Measurements from ENCODE around the gene ADGRA1. TPM values are rescaled to one million over a fixed set of nuclear protein-coding genes. Genes with fewer than 3 reads are reported as not detected.
A peak's percentile ranks its signal among the peaks of the same experiment; 100 is the strongest.

ADGRA1 gene
- total RNA-seq, 4 donors from 2014 or later = not detected

GRCh38 chr10:133176546-133176945 lies 88.8 kb downstream of the ADGRA1 start:
- peak in 1 of 3 donors; percentile 35 for DNase-seq
- Histone ChIP-seq H3K36me3 (no peaks in the 10 kb centered on the region), H3K9me3 (no peaks in the 10 kb centered on the region), H3K27me3 (no peaks in the 10 kb centered on the region), H3K4me3 (no peak overlapping the region), H3K4me1 (no peaks in the 10 kb centered on the region), H3K27ac (no peak overlapping the region)
- TF ChIP-seq CTCF (IDR thresholded peaks at IDR 0.05) (no peak), POLR2A (IDR thresholded peaks at IDR 0.05) (no peak)

- Histone ChIP-seq H3K4me3 (no peak overlapping the region), H3K27me3 (no peaks in the 10 kb centered on the region), H3K9me3 (no peaks in the 10 kb centered on the region), H3K4me1 (no peaks in the 10 kb centered on the region), H3K36me3 (no peaks in the 10 kb centered on the region), H3K27ac (no peak overlapping the region)
- TF ChIP-seq CTCF (IDR thresholded peaks at IDR 0.05) (no peak), POLR2A (IDR thresholded peaks at IDR 0.05) (no peak)
- no peak for DNase-seq
Measured at GRCh38 chr10:133177380-133178157, 89.8 kb downstream of the ADGRA1 start.

GRCh38 chr10:133178357-133179127 lies 90.8 kb downstream of the ADGRA1 start:
- TF ChIP-seq CTCF (IDR thresholded peaks at IDR 0.05) (no peak), POLR2A (IDR thresholded peaks at IDR 0.05) (no peak)
- Histone ChIP-seq H3K4me3 (no peak overlapping the region), H3K36me3 (no peaks in the 10 kb centered on the region), H3K4me1 (no peaks in the 10 kb centered on the region), H3K27me3 (no peaks in the 10 kb centered on the region), H3K9me3 (no peaks in the 10 kb centered on the region), H3K27ac (no peak overlapping the region)
- DNase-seq = peak in 1 of 3 donors; percentile 27

- Histone ChIP-seq H3K9me3 (no peaks in the 10 kb centered on the region), H3K27me3 (no peaks in the 10 kb centered on the region), H3K36me3 (no peaks in the 10 kb centered on the region), H3K4me1 (no peaks in the 10 kb centered on the region), H3K4me3 (no peak overlapping the region), H3K27ac (no peak overlapping the region)
- TF ChIP-seq CTCF (IDR thresholded peaks at IDR 0.05) (no peak), POLR2A (IDR thresholded peaks at IDR 0.05) (no peak)
- no peak for DNase-seq
Measured at GRCh38 chr10:133179128-133179520, 91.4 kb downstream of the ADGRA1 start.

GRCh38 chr10:133179651-133180050 lies 91.9 kb downstream of the ADGRA1 start:
- TF ChIP-seq CTCF (IDR thresholded peaks at IDR 0.05) (no peak), POLR2A (IDR thresholded peaks at IDR 0.05) (no peak)
- Histone ChIP-seq H3K4me3 (no peak overlapping the region), H3K4me1 (no peaks in the 10 kb centered on the region), H3K27ac (no peak overlapping the region), H3K27me3 (no peaks in the 10 kb centered on the region), H3K36me3 (no peaks in the 10 kb centered on the region), H3K9me3 (no peaks in the 10 kb centered on the region)
- DNase-seq = no peak
